ENCODE data around the gene SLC25A48.

DNA sequence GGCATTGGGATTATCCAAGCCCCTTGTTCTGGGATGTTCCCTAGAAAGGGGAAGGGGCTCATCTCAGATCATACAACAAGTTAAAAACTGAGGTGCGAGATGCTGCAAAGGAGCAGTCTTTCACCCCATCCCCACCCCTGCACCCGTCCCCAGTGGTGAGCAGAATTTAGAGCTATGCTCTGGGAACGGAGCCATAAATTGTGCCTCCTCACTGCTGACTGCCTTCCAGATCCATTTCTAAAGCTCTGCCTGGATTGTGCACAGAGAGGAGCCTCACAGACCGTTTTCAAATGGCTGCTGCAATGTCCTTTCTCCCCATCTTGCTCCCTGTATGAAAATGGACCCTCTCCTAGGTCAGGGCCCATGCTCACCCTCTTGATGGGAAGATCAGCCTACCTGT, 8.3 kb downstream of the SLC25A48 start:
- TF ChIP-seq, protein P1, sequence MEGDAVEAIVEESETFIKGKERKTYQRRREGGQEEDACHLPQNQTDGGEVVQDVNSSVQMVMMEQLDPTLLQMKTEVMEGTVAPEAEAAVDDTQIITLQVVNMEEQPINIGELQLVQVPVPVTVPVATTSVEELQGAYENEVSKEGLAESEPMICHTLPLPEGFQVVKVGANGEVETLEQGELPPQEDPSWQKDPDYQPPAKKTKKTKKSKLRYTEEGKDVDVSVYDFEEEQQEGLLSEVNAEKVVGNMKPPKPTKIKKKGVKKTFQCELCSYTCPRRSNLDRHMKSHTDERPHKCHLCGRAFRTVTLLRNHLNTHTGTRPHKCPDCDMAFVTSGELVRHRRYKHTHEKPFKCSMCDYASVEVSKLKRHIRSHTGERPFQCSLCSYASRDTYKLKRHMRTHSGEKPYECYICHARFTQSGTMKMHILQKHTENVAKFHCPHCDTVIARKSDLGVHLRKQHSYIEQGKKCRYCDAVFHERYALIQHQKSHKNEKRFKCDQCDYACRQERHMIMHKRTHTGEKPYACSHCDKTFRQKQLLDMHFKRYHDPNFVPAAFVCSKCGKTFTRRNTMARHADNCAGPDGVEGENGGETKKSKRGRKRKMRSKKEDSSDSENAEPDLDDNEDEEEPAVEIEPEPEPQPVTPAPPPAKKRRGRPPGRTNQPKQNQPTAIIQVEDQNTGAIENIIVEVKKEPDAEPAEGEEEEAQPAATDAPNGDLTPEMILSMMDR (IDR thresholded peaks at IDR 0.05) = no peak
- no peak for TF ChIP-seq ZFX (IDR thresholded peaks at IDR 0.05; ENCODE audit: borderline replicate concordance)

All from 22Rv1 (cell line).